Measurements from ENCODE around the gene PHLDA1. TPM values are rescaled to one million over a fixed set of nuclear protein-coding genes. Genes with fewer than 3 reads are reported as not detected.

The PHLDA1 gene
- total and polyA plus RNA-seq, 12 donors: 1.5 to 43.5 (median 19.4) TPM

DNA sequence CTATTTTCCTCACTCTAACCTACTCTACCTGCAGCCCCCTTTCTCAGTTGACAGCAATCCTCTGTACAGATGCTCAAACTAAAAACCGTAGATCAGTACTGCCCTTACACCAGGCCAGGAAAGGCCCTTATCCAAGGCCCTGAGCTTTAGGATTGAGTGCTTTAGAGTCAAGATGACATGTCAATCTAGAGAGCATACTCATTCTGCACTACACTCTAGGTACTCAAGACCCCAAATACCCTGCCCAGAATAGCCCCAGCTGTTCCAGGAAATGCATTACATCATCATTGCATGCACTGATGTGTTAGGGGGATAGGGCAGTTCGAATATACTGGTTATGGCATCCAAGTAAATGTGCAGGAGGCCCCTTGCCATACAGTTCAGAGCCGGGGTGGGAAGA, 3.5 kb upstream of the PHLDA1 start:
- intact Hi-C loops (cut with DNase I): loop anchor here (2.0 to 10.0 kb wide), 11 partner anchors 100 to 640 kb away; partner anchors contain the start of genes BBS10 (in 1 of the 10) and GLIPR1L2 (in 1 of the 10)
- ATAC-seq: no peak
- no peak overlapping the region for H3K4me3 ChIP-seq
- peaks cover 0 to 15% (median 0%) of the 10 kb centered on the region in 7 donors for H3K27me3 ChIP-seq
- no peaks in the 10 kb centered on the region for H3K9me3 ChIP-seq
- no peak for DNase-seq
- H3K27ac ChIP-seq: peak overlapping the region in 2 of 10 donors; percentile 25 to 37
- H3K4me1 ChIP-seq: peaks cover 0 to 35% (median 19%) of the 10 kb centered on the region in 9 donors
- H3K36me3 ChIP-seq: no peaks in the 10 kb centered on the region
- TF ChIP-seq, protein P1, sequence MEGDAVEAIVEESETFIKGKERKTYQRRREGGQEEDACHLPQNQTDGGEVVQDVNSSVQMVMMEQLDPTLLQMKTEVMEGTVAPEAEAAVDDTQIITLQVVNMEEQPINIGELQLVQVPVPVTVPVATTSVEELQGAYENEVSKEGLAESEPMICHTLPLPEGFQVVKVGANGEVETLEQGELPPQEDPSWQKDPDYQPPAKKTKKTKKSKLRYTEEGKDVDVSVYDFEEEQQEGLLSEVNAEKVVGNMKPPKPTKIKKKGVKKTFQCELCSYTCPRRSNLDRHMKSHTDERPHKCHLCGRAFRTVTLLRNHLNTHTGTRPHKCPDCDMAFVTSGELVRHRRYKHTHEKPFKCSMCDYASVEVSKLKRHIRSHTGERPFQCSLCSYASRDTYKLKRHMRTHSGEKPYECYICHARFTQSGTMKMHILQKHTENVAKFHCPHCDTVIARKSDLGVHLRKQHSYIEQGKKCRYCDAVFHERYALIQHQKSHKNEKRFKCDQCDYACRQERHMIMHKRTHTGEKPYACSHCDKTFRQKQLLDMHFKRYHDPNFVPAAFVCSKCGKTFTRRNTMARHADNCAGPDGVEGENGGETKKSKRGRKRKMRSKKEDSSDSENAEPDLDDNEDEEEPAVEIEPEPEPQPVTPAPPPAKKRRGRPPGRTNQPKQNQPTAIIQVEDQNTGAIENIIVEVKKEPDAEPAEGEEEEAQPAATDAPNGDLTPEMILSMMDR (IDR thresholded peaks at IDR 0.05): no peak
- 70 to 77% methylated on average over 3 of the region's 3 CpGs for WGBS, 2 donors

- intact Hi-C loops (cut with DNase I): loop anchor here in 8 of 10 donors (2.0 to 10.0 kb wide), 18 partner anchors 51 to 639 kb away; partner anchors contain the start of genes KRR1 (in 2 of the 8), BBS10 (in 1 of the 8) and GLIPR1L2 (in 1 of the 8)
Observed at GRCh38 chr12:76033081-76034011, 1.8 kb upstream of the PHLDA1 start.

DNA sequence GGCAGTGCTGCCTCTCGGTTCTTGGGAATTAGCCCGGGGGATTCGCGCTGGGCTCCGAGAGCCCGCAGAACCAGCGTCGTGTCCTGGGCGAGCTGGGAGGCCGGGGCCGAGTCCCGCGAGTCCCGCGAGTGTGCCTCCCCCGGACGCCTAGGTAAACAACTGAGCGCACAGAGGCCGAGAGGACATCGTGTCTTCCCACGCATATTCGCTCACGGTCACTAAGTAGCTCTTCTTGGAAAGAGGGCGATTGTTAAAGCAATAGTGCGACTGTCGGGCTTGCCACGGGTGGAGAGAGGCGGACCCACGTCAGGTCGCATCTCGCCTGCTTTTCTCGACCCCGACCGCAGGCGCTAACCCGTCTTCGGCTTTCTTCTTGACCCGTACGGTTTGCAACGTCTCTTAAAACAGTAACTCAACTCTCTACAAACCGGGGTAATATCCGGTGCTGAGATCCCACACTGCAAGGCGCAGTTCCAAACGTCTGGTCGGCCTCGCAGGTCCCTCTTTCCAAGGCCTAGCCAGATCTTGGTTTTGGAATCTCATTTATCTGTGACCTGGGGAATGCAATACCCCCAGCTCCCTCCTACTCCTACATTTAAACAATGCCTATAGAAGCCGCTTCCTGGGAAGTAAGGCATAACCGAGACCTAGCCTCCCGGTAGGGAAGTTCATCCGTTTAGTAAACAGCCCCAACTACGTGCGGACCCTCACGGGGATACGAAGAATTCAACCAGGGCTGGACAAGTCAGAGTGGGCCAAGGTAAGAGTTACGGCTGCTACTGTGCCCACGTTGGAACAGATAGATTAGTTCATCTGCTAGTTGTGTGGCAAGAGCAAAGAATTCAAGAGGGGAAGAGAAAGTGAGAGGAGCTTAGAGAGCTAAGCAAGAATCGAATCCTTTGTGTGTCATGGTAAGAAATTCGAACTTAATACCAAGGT, 736 bp upstream of the PHLDA1 start:
- Histone ChIP-seq H3K4me3 (peak overlapping the region; percentile 63 to 91 (median 80)), H3K27ac (peak overlapping the region; percentile 90 to 99 (median 96)), H3K9me3 (no peaks in the 10 kb centered on the region), H3K36me3 (peaks cover 0 to 19% (median 0%) of the 10 kb centered on the region in 9 donors), H3K4me1 (peaks cover 0 to 48% (median 27%) of the 10 kb centered on the region in 9 donors), H3K27me3 (peaks cover 0 to 21% (median 0%) of the 10 kb centered on the region in 7 donors)
- peak in 1 of 2 donors; percentile 58 for DNase-seq
- ATAC-seq: peak; percentile 22 to 71 (median 56)
- 6 to 8% methylated on average over 58 of the region's 58 CpGs for WGBS, 2 donors
- intact Hi-C loops (cut with DNase I): loop anchor here in 8 of 10 donors (5.0 to 10.0 kb wide), 17 partner anchors 50 to 638 kb away; partner anchors contain the start of genes KRR1 (in 2 of the 8), BBS10 (in 1 of the 8) and GLIPR1L2 (in 1 of the 8)
- TF ChIP-seq, protein P1 (IDR thresholded peaks at IDR 0.05): no peak

More at GRCh38 chr12:76033081-76034011, 1.8 kb upstream of the PHLDA1 start:
- TF ChIP-seq, protein P1 (IDR thresholded peaks at IDR 0.05): no peak
- Histone ChIP-seq H3K4me3 (peak overlapping the region in 8 of 10 donors; percentile 63 to 91 (median 80)), H3K27me3 (peaks cover 0 to 21% (median 0%) of the 10 kb centered on the region in 7 donors), H3K4me1 (peaks cover 0 to 48% (median 26%) of the 10 kb centered on the region in 9 donors), H3K36me3 (peaks cover 0 to 11% (median 0%) of the 10 kb centered on the region in 9 donors), H3K27ac (peak overlapping the region in 8 of 10 donors; percentile 90 to 99 (median 98)), H3K9me3 (no peaks in the 10 kb centered on the region)
- DNase-seq (no peak), ATAC-seq (no peak)
- WGBS, 2 donors: 79 to 83% methylated on average over 5 of the region's 5 CpGs
